ENCODE data around the gene EPS8.

DNA sequence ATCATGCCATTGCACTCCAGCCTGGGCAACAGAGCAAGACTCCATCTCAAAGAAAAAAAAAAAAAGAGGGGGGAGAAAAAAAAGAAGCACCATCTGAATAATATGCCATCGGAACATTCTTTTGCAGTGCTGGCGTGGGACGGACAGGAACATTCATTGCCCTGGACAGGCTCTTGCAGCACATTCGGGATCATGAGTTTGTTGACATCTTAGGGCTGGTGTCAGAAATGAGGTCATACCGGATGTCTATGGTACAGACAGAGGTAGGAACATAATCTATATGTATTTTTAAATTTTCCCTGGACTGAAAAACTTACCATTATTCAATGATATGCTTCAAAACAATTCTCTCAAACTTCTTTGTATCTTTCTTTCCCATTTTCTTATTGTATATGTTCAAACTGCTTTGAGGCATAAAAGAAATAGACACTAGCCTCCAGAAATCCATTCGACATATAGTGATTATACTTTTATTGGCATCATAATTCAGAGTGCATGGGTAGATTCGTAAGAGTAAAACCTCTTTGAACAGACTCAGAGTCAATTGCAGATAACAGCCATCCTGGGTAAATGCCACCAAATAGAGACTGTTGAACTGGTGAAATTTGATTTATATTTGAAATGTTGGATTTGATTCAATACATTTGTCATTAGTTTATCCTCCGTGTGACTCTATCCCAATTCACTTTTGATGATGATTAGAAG is 199.7 kb downstream of the EPS8 start:
- TF ChIP-seq GATA2 (IDR thresholded peaks at IDR 0.05; ENCODE audit: low read depth, low read length) (no peak), GATA3 (IDR thresholded peaks at IDR 0.05; ENCODE audit: low read depth, low read length) (no peak)

All from SH-SY5Y (cell line).